SIG-M5 treated with dmso at 0.1 percent for 504 hours (cell line): ENCODE measurements around the gene TRDN.
"Not testable (repeated sequence)": the region's sequence is repeated elsewhere in the genome, so short reads cannot be mapped to it uniquely, and the experiment has no call there.

ENCODE experiments used
- DNase-seq: peaks from one replicate; lab custom pipeline; 2025; ENCODE audit not compliant: unreplicated experiment; lab: John Stamatoyannopoulos, UW

TRDN gene

GRCh38 chr6:123509112-123509511 is 127.6 kb downstream of the TRDN start:
- no peak for DNase-seq

- DNase-seq, result no peak
These were observed 128.5 kb downstream of the TRDN start for GRCh38 chr6:123508290-123508689.

GRCh38 chr6:123507582-123507981 is 129.2 kb downstream of the TRDN start:
- no peak for DNase-seq

DNA sequence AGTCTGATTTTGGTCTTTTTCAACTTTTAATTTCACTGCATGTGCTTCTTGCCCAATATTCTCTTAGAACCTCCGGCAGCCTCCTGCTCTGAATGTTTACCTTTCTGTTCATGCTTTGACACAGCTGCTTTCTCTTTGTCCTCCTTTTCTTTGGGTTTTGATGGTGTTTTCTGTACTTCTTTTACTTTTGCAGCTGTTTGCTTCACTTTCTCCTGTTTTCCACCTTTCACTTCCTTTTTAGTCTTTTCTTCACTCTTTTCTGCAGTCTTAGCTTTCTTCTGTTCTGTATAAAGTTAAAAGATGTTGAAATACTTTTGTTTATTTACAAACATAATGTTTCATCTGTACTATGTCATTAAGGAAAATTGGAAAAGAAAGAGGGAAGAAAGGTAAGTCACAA is 133.1 kb downstream of the TRDN start:
- DNase-seq, result no peak

- no peak for DNase-seq
These were observed 139.7 kb downstream of the TRDN start for GRCh38 chr6:123497025-123497424.

- no peak for DNase-seq
These were observed 147.2 kb downstream of the TRDN start for GRCh38 chr6:123489589-123489988.

GRCh38 chr6:123480986-123481385 is 155.8 kb downstream of the TRDN start:
- DNase-seq, result no peak

GRCh38 chr6:123472025-123472702 is 164.6 kb downstream of the TRDN start:
- DNase-seq, result not testable (repeated sequence)

GRCh38 chr6:123467392-123467791 is 169.4 kb downstream of the TRDN start:
- DNase-seq, result no peak

DNA sequence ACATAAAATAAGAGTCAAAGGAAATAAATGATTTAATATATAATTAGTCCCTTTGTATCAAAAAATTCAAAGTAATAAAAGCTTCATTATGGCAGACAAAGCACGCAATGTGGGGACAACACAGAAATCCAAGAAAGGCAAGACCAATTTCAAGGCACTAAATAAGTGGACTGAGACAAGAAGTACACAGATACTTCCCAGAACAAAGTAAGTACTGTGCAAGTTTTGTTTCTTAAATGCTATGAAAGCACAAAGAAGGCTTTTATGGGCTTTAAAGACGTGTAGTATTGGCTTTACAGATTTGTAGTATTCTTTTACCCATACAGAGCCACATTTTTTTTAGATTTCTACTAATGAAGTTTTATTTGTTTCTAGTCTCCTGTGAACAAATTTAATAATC is 174.6 kb downstream of the TRDN start:
- no peak for DNase-seq

- no peak for DNase-seq
These were observed 178.5 kb downstream of the TRDN start for GRCh38 chr6:123458218-123458617.

DNA sequence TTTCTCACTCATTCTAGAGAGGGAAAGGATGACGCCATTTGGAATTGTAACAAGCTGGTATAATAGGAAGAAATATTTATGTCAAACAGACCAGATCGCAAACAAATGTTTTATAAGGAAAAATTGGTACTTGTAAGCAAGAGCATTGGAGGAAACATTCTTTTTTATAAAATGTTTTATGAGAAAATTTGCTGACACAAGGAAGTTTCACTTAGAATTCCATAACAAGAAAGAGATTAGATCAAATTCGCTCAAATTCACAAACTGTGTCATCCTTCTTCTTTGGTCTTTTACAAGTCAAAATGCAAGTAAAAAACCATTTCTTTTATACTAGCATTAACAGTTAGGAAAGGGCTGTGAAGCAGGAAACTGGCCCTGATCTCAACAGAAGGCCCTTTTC is 179.9 kb downstream of the TRDN start:
- DNase-seq, result no peak

DNA sequence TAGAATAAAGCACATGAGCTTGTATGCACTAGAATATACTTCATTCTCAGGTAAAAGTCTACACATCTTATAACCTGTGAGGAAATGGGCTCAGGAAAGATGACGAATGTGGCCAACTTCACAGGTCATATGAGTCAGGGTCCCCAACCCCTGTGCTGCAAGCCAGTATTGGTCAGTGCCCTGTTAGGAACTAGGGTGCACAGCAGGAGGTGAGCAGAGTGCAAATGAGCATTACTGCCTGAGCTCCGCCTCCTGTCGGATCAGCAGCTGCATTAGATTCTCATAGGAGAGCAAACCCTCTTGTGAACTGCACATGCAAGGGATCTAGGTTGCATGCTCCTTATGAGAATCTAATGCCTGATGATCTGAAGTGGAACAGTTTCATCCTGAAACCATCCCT is 182.3 kb downstream of the TRDN start:
- DNase-seq, result no peak

DNA sequence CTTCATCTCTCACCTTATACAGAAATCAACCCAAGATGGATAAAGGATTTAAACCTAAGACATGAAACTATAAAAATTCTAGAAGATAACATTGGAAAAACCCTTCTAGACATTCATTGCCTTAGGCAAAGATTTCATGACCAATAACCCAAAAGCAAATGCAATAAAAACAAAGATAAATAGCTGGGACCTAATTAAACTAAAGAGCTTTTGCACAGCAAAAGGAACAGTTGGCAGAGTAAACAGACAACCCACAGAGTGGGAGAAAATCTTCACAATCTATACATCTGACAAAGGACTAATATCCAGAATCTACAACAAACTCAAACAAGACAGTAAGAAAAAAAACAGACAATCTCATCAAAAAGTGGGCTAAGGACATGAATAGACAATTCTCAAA is 183.7 kb downstream of the TRDN start:
- DNase-seq, result not testable (repeated sequence)

DNA sequence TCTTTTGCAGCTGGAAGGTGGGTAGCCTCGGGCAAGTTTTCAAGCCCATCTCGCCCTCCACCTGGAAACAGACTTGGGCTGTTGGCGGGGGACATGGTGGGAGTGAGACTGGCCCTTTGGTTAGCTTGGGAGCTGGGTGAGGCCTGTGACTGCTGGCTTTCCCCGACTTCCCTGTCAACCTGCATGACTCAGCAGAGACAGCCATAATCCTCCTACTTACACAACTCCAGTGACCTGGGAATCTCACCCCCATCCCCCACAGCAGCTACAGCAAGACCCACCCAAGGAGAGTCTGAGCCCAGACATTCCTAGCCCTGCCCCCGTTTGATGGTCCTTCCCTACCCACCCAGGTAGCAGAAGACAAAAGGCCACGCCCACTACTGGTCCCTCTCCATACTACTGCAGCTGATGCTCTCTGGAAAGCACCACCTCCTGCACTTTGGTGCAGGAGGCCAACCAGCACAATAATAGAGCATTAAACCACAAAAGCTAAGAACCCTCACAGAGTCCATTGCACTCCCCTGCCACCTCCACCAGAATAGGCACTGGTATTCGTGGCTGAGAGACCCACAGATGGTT is 188.4 kb downstream of the TRDN start:
- DNase-seq, result no peak

GRCh38 chr6:123447315-123447937 is 189.3 kb downstream of the TRDN start:
- no peak for DNase-seq

- no peak for DNase-seq
These were observed 197.4 kb downstream of the TRDN start for GRCh38 chr6:123439371-123439770.

DNA sequence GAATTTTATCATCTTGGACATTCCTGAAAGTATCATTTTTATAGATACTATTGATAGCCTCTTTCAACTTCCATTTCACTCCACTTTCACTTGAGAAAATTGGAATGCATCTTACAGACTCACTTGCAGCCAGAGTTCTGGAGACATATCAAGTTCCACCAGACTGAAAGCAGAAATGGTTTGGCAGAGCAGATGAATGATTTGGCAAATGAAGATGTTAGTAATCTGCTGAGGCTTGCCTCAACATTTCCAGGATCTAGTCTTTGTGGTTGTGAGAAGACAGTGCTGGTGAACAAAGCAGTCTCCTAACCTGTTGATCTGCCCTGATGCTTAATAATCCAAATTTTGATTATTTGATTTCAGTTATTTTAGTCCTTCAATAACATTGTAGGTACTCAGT is 202.6 kb downstream of the TRDN start:
- DNase-seq, result no peak

- no peak for DNase-seq
These were observed 205.8 kb downstream of the TRDN start for GRCh38 chr6:123430970-123431369.

DNA sequence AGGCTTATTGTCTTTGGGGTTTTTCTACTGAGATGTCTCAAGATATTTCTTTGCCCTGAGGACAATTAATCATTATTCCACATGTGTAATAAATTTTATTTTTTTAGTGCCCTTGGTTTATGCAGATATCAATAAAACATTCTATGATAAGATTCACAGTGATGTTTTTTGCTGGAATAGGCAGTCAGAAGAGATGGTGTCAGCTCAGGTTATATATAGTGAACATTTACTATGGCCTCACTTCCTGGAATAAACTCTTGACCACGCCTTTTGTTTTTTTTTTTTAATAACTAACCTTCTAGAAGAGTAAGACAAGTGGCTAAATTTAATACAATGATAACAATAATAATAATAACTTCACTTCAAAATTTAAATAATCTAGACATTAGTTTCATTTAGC is 209.7 kb downstream of the TRDN start:
- DNase-seq, result no peak

DNA sequence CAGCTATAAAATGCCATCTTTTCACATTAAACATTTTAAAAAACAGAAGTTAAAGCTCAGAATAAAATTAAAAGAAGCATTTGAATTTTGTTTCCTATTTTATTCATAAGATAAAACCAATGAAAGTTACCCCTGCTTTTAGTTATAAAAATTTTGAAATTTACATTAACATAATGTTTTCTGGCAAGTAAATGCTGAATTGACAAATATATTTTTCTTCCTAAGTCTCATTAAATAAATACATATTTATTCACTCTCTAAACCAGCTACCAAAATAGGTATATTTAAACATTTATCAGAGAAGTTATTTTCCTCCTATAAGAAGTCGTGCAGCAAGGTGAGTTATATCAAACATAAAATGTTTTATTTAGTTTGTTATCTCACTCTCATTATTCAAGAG is 213.6 kb downstream of the TRDN start:
- DNase-seq, result no peak

- no peak for DNase-seq
These were observed 216.2 kb downstream of the TRDN start for GRCh38 chr6:123420512-123420911.

- DNase-seq, result no peak
These were observed 218.7 kb downstream of the TRDN start for GRCh38 chr6:123418071-123418470.
